NOMO-1 treated with dmso at 0.1 percent for 144 hours (cell line): ENCODE results near the gene PLA2G6.

Experiments used
- DNase-seq: peaks from one replicate; lab custom pipeline; 2025; ENCODE audit not compliant: unreplicated experiment; lab: John Stamatoyannopoulos, UW

PLA2G6 gene

GRCh38 chr22:38074181-38075104, 107.2 kb downstream of the PLA2G6 start:
- no peak for DNase-seq

GRCh38 chr22:38073150-38074130, 108.2 kb downstream of the PLA2G6 start:
- DNase-seq, result no peak

- DNase-seq, result no peak
Observed at GRCh38 chr22:38072322-38073149, 109.1 kb downstream of the PLA2G6 start.

GRCh38 chr22:38071421-38072321, 110.0 kb downstream of the PLA2G6 start:
- no peak for DNase-seq

- no peak for DNase-seq
Observed at GRCh38 chr22:38070250-38070921, 111.2 kb downstream of the PLA2G6 start.

GRCh38 chr22:38069372-38070249, 112.0 kb downstream of the PLA2G6 start:
- DNase-seq, result peak; percentile 72

- no peak for DNase-seq
Observed at GRCh38 chr22:38068641-38069371, 112.8 kb downstream of the PLA2G6 start.

GRCh38 chr22:38067761-38068360, 113.8 kb downstream of the PLA2G6 start:
- DNase-seq, result no peak

- no peak for DNase-seq
Observed at GRCh38 chr22:38067028-38067415, 114.6 kb downstream of the PLA2G6 start.

GRCh38 chr22:38066381-38067027, 115.1 kb downstream of the PLA2G6 start:
- no peak for DNase-seq

GRCh38 chr22:38065539-38065938, 116.1 kb downstream of the PLA2G6 start:
- DNase-seq, result no peak

- no peak for DNase-seq
Observed at GRCh38 chr22:38062791-38063190, 118.8 kb downstream of the PLA2G6 start.
